ENCODE data around the gene COLEC11. TPM values are rescaled to one million over a fixed set of nuclear protein-coding genes. Genes with fewer than 3 reads are reported as not detected.

COLEC11 gene
- total and polyA plus RNA-seq, 2 donors from 2014 or later = 7.6 to 34.6 TPM

- H3K27me3 ChIP-seq (ENCODE audit: control insufficient read depth, insufficient read depth, low read length) = no peaks in the 10 kb centered on the region
- no peak overlapping the region for H3K27ac ChIP-seq (ENCODE audit: low read depth in 2 of 2, low read length in 2 of 2)
- FAIRE-seq (no peak), DNase-seq (no peak)
- no peak overlapping the region for H3K4me3 ChIP-seq (ENCODE audit: low read length in 3 of 3)
- intact Hi-C loops (cut with DNase I) = no loop called here
- no peak for TF ChIP-seq CTCF (IDR thresholded peaks at IDR 0.05; ENCODE audit: borderline replicate concordance, extremely low read depth, insufficient read depth)
- H3K9me3 ChIP-seq (ENCODE audit: control insufficient read depth in 2 of 3, insufficient read depth in 1 of 3, low read length in 3 of 3) = no peaks in the 10 kb centered on the region
- no peak overlapping the region for H3K9ac ChIP-seq (ENCODE audit: low read length in 3 of 3)
- H3K4me1 ChIP-seq (ENCODE audit: control insufficient read depth in 2 of 3, insufficient read depth in 2 of 3, low read depth in 1 of 3, low read length in 3 of 3) = no peaks in the 10 kb centered on the region
- no peaks in the 10 kb centered on the region for H3K36me3 ChIP-seq (ENCODE audit: control insufficient read depth in 2 of 3, insufficient read depth in 3 of 3, low read length in 3 of 3)
Measured at GRCh38 chr2:3682811-3683210, 87.9 kb downstream of the COLEC11 start.

GRCh38 chr2:3683748-3684454 lies 89.0 kb downstream of the COLEC11 start:
- no peak for FAIRE-seq
- intact Hi-C loops (cut with DNase I) = no loop called here
- Histone ChIP-seq H3K4me1 (ENCODE audit: control insufficient read depth in 2 of 3, insufficient read depth in 2 of 3, low read depth in 1 of 3, low read length in 3 of 3) (no peaks in the 10 kb centered on the region), H3K27me3 (ENCODE audit: control insufficient read depth, insufficient read depth, low read length) (no peaks in the 10 kb centered on the region), H3K9me3 (ENCODE audit: control insufficient read depth in 2 of 3, insufficient read depth in 1 of 3, low read length in 3 of 3) (no peaks in the 10 kb centered on the region), H3K27ac (ENCODE audit: low read depth in 2 of 2, low read length in 2 of 2) (no peak overlapping the region), H3K36me3 (ENCODE audit: control insufficient read depth in 2 of 3, insufficient read depth in 3 of 3, low read length in 3 of 3) (no peaks in the 10 kb centered on the region), H3K4me3 (ENCODE audit: low read length in 3 of 3) (no peak overlapping the region), H3K9ac (ENCODE audit: low read length in 3 of 3) (no peak overlapping the region)
- DNase-seq = peak in 1 of 5 donors; percentile 19
- TF ChIP-seq CTCF (IDR thresholded peaks at IDR 0.05; ENCODE audit: borderline replicate concordance, extremely low read depth, insufficient read depth) = no peak

GRCh38 chr2:3689998-3690748 lies 95.3 kb downstream of the COLEC11 start:
- TF ChIP-seq CTCF (IDR thresholded peaks at IDR 0.05; ENCODE audit: borderline replicate concordance, extremely low read depth, insufficient read depth) = no peak
- no peaks in the 10 kb centered on the region for H3K27me3 ChIP-seq (ENCODE audit: control insufficient read depth, insufficient read depth, low read length)
- no peak overlapping the region for H3K9ac ChIP-seq (ENCODE audit: low read length in 3 of 3)
- no peak overlapping the region for H3K4me3 ChIP-seq (ENCODE audit: low read length in 3 of 3)
- DNase-seq (no peak), FAIRE-seq (peak; percentile 29)
- H3K27ac ChIP-seq (ENCODE audit: low read depth in 2 of 2, low read length in 2 of 2) = no peak overlapping the region
- H3K4me1 ChIP-seq (ENCODE audit: control insufficient read depth in 2 of 3, insufficient read depth in 2 of 3, low read depth in 1 of 3, low read length in 3 of 3) = no peaks in the 10 kb centered on the region
- no peaks in the 10 kb centered on the region for H3K36me3 ChIP-seq (ENCODE audit: control insufficient read depth in 2 of 3, insufficient read depth in 3 of 3, low read length in 3 of 3)
- intact Hi-C loops (cut with DNase I) = no loop called here
- H3K9me3 ChIP-seq (ENCODE audit: control insufficient read depth in 2 of 3, insufficient read depth in 1 of 3, low read length in 3 of 3) = no peaks in the 10 kb centered on the region

All from kidney (tissue), 14 donors.